HEK293 (cell line): ENCODE results near the gene STARD10.

ENCODE experiments used
- GLIS2 ChIP-seq: fragments of 450-650 bp; formaldehyde crosslinking; IDR thresholded peaks from 2 replicates; pipeline ENCODE4 v1.5.1; 2016; ENCODE audit warnings: missing biosample characterization, missing genetic modification characterization
- IKZF3 ChIP-seq: fragments of 450-650 bp; IDR thresholded peaks from 2 replicates; pipeline ENCODE4 v1.5.0; 2018; ENCODE audit warnings: missing biosample characterization, mild to moderate bottlenecking, missing genetic modification characterization, moderate library complexity
- OSR2 ChIP-seq: fragments of 450-650 bp; formaldehyde crosslinking; IDR thresholded peaks from 2 replicates; pipeline ENCODE4 v1.5.1; 2016; ENCODE audit warnings: missing biosample characterization, missing genetic modification characterization
- SP2 ChIP-seq: fragments of 450-650 bp; formaldehyde crosslinking; IDR thresholded peaks from 2 replicates; pipeline ENCODE4 v1.5.1; 2016; ENCODE audit warnings: missing biosample characterization, missing genetic modification characterization
- ZBTB1 ChIP-seq: fragments of 450-650 bp; formaldehyde crosslinking; IDR thresholded peaks from 2 replicates; pipeline ENCODE4 v1.5.1; 2016; ENCODE audit warnings: missing biosample characterization, missing genetic modification characterization
- ZNF2 ChIP-seq: fragments of 450-650 bp; formaldehyde crosslinking; IDR thresholded peaks from 2 replicates; pipeline ENCODE4 v1.5.1; 2016; ENCODE audit warnings: missing biosample characterization, missing genetic modification characterization
- ZNF211 ChIP-seq: fragments of 450-650 bp; formaldehyde crosslinking; IDR thresholded peaks from 2 replicates; pipeline ENCODE4 v1.5.1; 2016; ENCODE audit warnings: low read depth, missing biosample characterization, missing genetic modification characterization
- ZNF24 ChIP-seq: fragments of 450-650 bp; formaldehyde crosslinking; IDR thresholded peaks from 2 replicates; pipeline ENCODE4 v1.5.1; 2016; ENCODE audit warnings: missing biosample characterization, missing genetic modification characterization
- ZNF280D ChIP-seq: fragments of 450-650 bp; formaldehyde crosslinking; IDR thresholded peaks from 2 replicates; pipeline ENCODE4 v1.5.1; 2016; ENCODE audit warnings: missing biosample characterization, missing genetic modification characterization
- ZNF350 ChIP-seq: fragments of 450-650 bp; formaldehyde crosslinking; IDR thresholded peaks from 2 replicates; pipeline ENCODE4 v1.5.0; 2017; ENCODE audit warnings: missing biosample characterization, mild to moderate bottlenecking, missing genetic modification characterization
- ZNF426 ChIP-seq: fragments of 450-650 bp; formaldehyde crosslinking; IDR thresholded peaks from 2 replicates; pipeline ENCODE4 v1.5.1; 2017; ENCODE audit warnings: missing biosample characterization, missing genetic modification characterization, mild to moderate bottlenecking, inconsistent platforms, moderate library complexity
- ZNF555 ChIP-seq: fragments of 450-650 bp; formaldehyde crosslinking; conservative IDR thresholded peaks from 2 replicates; pipeline ENCODE4 v1.5.1; 2017; ENCODE audit warnings: missing biosample characterization, mild to moderate bottlenecking, missing genetic modification characterization, inconsistent platforms
- ZNF585B ChIP-seq: fragments of 450-650 bp; formaldehyde crosslinking; IDR thresholded peaks from 2 replicates; pipeline ENCODE4 v1.5.1; 2016; ENCODE audit warnings: missing biosample characterization, missing genetic modification characterization
- ZNF610 ChIP-seq: fragments of 450-650 bp; formaldehyde crosslinking; IDR thresholded peaks from 2 replicates; pipeline ENCODE4 v1.5.1; 2016; ENCODE audit warnings: missing biosample characterization, missing genetic modification characterization, borderline replicate concordance
- ZNF626 ChIP-seq: fragments of 450-650 bp; sonication (Bioruptor Pico); formaldehyde crosslinking; IDR thresholded peaks from 2 replicates; pipeline ENCODE4 v1.5.1; 2018; ENCODE audit warnings: missing biosample characterization, missing genetic modification characterization, inconsistent platforms
- ZNF654 ChIP-seq: fragments of 450-650 bp; formaldehyde crosslinking; IDR thresholded peaks from 2 replicates; pipeline ENCODE4 v1.5.1; 2016; ENCODE audit warnings: low read depth, missing biosample characterization, missing genetic modification characterization
- ZNF660 ChIP-seq: fragments of 450-650 bp; IDR thresholded peaks from 2 replicates; pipeline ENCODE4 v1.5.1; 2018; ENCODE audit warnings: missing biosample characterization, mild to moderate bottlenecking, missing genetic modification characterization
- ZNF76 ChIP-seq: fragments of 450-650 bp; formaldehyde crosslinking; IDR thresholded peaks from 2 replicates; pipeline ENCODE4; 2016; ENCODE audit warnings: low read depth, missing biosample characterization, missing genetic modification characterization, borderline replicate concordance
- ZNF776 ChIP-seq: fragments of 450-650 bp; formaldehyde crosslinking; IDR thresholded peaks from 2 replicates; pipeline ENCODE4 v1.5.0; 2017; ENCODE audit warnings: missing biosample characterization, missing genetic modification characterization, borderline replicate concordance
- ZNF777 ChIP-seq: fragments of 450-650 bp; formaldehyde crosslinking; IDR thresholded peaks from 2 replicates; pipeline ENCODE4 v1.5.1; 2017; ENCODE audit warnings: missing biosample characterization, missing genetic modification characterization, borderline replicate concordance
- TF ChIP-seq, protein P1 (sequence below): fragments of 450-650 bp; formaldehyde crosslinking; IDR thresholded peaks from 2 replicates; pipeline ENCODE4 v1.5.1; 2016; ENCODE audit warnings: missing biosample characterization, missing genetic modification characterization, borderline replicate concordance
- TF ChIP-seq, protein P2 (sequence below): fragments of 450-650 bp; formaldehyde crosslinking; IDR thresholded peaks from 2 replicates; pipeline ENCODE4 v1.5.1; 2017; ENCODE audit warnings: missing biosample characterization, missing genetic modification characterization
- TF ChIP-seq, protein P3 (sequence below): fragments of 450-650 bp; formaldehyde crosslinking; IDR thresholded peaks from 2 replicates; pipeline ENCODE4 v1.5.1; 2016; ENCODE audit warnings: missing biosample characterization, missing genetic modification characterization
- TF ChIP-seq, protein P4 (sequence below): fragments of 450-650 bp; formaldehyde crosslinking; IDR thresholded peaks from 2 replicates; pipeline ENCODE4 v1.5.1; 2016; ENCODE audit warnings: missing biosample characterization, missing genetic modification characterization
- TF ChIP-seq, protein P5 (sequence below): fragments of 450-650 bp; formaldehyde crosslinking; IDR thresholded peaks from 2 replicates; pipeline ENCODE4 v1.5.1; 2016; ENCODE audit warnings: missing biosample characterization, missing genetic modification characterization
- TF ChIP-seq, protein P6 (sequence below): fragments of 450-650 bp; formaldehyde crosslinking; IDR thresholded peaks from 2 replicates; pipeline ENCODE4 v1.5.1; 2016; ENCODE audit warnings: missing biosample characterization, missing genetic modification characterization

STARD10 gene

DNA sequence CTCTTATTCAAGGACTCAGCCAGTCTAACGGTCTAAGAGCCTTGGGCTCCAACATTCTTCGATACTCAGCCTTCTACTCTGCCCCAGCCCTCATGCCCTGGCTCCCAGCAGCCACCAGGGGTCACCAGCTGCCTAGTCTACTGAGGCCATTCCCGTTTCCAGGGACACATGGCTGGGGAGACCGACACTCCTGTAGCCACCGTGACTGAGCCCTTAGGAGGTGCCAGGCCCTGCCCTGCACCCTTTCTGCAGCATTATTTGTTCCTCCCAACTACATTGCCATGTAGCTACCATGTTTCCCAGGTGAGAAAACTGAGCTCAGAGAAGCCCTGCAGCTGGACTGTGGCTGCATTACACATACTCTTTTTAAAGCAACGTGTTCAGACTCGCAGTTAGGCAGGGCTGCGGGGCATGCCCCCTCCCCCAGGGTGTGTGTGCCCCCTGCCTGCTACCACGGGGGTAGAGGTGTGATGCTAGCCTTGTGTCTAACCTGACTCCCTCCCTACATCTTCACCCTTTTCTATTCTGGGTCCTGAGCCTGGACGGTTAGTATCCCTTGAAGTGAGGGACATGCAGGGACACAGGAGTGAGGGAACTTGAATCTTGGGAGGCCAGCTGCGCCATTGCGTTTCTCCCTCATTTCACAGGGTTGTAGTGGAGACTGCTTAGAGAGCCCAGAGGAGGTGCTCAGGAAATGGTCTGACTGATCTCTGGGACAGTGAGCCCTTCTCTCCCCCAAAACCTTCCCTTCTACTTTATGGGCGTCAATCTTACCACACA, 37.9 kb upstream of the STARD10 start (continued):
- TF ChIP-seq ZNF555 (tag by site-specific recombination) (no peak), ZNF610 (tag by site-specific recombination) (no peak), ZNF2 (tag by site-specific recombination) (peak; percentile 37; the same call in 1 of the 2 replicates), ZNF76 (tag by site-specific recombination) (no peak), ZNF211 (no peak), ZNF24 (tag by site-specific recombination) (no peak), OSR2 (tag by site-specific recombination) (no peak), SP2 (tag by site-specific recombination) (no peak), GLIS2 (0 out of 2 replicates have a peak, but pooled peaks have one; percentile 23), IKZF3 (no peak), ZNF660 (tag by site-specific recombination) (no peak), ZNF654 (tag by site-specific recombination) (peak; percentile 68), ZNF350 (no peak), ZNF280D (no peak), ZNF776 (no peak), ZBTB1 (tag by site-specific recombination) (no peak), ZNF626 (tag by site-specific recombination) (no peak), ZNF585B (tag by site-specific recombination) (no peak), ZNF777 (tag by site-specific recombination) (no peak), ZNF426 (tag by site-specific recombination) (no peak)
- TF ChIP-seq, protein P1, sequence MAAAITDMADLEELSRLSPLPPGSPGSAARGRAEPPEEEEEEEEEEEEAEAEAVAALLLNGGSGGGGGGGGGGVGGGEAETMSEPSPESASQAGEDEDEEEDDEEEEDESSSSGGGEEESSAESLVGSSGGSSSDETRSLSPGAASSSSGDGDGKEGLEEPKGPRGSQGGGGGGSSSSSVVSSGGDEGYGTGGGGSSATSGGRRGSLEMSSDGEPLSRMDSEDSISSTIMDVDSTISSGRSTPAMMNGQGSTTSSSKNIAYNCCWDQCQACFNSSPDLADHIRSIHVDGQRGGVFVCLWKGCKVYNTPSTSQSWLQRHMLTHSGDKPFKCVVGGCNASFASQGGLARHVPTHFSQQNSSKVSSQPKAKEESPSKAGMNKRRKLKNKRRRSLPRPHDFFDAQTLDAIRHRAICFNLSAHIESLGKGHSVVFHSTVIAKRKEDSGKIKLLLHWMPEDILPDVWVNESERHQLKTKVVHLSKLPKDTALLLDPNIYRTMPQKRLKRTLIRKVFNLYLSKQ (tag by site-specific recombination): no peak
- TF ChIP-seq, protein P2, sequence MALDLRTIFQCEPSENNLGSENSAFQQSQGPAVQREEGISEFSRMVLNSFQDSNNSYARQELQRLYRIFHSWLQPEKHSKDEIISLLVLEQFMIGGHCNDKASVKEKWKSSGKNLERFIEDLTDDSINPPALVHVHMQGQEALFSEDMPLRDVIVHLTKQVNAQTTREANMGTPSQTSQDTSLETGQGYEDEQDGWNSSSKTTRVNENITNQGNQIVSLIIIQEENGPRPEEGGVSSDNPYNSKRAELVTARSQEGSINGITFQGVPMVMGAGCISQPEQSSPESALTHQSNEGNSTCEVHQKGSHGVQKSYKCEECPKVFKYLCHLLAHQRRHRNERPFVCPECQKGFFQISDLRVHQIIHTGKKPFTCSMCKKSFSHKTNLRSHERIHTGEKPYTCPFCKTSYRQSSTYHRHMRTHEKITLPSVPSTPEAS: no peak
- TF ChIP-seq, protein P3, sequence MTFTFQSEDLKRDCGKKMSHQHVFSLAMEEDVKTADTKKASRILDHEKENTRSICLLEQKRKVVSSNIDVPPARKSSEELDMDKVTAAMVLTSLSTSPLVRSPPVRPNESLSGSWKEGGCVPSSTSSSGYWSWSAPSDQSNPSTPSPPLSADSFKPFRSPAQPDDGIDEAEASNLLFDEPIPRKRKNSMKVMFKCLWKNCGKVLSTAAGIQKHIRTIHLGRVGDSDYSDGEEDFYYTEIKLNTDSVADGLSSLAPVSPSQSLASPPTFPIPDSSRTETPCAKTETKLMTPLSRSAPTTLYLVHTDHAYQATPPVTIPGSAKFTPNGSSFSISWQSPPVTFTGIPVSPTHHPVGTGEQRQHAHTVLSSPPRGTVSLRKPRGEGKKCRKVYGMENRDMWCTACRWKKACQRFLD (tag by site-specific recombination): no peak
- TF ChIP-seq, protein P4, sequence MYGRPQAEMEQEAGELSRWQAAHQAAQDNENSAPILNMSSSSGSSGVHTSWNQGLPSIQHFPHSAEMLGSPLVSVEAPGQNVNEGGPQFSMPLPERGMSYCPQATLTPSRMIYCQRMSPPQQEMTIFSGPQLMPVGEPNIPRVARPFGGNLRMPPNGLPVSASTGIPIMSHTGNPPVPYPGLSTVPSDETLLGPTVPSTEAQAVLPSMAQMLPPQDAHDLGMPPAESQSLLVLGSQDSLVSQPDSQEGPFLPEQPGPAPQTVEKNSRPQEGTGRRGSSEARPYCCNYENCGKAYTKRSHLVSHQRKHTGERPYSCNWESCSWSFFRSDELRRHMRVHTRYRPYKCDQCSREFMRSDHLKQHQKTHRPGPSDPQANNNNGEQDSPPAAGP: no peak
- TF ChIP-seq, protein P5, sequence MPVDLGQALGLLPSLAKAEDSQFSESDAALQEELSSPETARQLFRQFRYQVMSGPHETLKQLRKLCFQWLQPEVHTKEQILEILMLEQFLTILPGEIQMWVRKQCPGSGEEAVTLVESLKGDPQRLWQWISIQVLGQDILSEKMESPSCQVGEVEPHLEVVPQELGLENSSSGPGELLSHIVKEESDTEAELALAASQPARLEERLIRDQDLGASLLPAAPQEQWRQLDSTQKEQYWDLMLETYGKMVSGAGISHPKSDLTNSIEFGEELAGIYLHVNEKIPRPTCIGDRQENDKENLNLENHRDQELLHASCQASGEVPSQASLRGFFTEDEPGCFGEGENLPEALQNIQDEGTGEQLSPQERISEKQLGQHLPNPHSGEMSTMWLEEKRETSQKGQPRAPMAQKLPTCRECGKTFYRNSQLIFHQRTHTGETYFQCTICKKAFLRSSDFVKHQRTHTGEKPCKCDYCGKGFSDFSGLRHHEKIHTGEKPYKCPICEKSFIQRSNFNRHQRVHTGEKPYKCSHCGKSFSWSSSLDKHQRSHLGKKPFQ: no peak
- TF ChIP-seq, protein P6, sequence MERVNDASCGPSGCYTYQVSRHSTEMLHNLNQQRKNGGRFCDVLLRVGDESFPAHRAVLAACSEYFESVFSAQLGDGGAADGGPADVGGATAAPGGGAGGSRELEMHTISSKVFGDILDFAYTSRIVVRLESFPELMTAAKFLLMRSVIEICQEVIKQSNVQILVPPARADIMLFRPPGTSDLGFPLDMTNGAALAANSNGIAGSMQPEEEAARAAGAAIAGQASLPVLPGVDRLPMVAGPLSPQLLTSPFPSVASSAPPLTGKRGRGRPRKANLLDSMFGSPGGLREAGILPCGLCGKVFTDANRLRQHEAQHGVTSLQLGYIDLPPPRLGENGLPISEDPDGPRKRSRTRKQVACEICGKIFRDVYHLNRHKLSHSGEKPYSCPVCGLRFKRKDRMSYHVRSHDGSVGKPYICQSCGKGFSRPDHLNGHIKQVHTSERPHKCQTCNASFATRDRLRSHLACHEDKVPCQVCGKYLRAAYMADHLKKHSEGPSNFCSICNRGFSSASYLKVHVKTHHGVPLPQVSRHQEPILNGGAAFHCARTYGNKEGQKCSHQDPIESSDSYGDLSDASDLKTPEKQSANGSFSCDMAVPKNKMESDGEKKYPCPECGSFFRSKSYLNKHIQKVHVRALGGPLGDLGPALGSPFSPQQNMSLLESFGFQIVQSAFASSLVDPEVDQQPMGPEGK: no peak
